ENCODE data around the gene LPCAT1. TPM values are rescaled to one million over a fixed set of nuclear protein-coding genes. Genes with fewer than 3 reads are reported as not detected.

LPCAT1 gene
- total RNA-seq, 2 experiments from 2014 or later = 60.8 to 68.3 TPM

GRCh38 chr5:1489754-1490153 lies 34.0 kb downstream of the LPCAT1 start:
- Mint-ChIP-seq H3K36me3 (ENCODE audit: low read depth) (peaks cover 32% of the 10 kb centered on the region), H3K27ac (no peak overlapping the region), H3K27me3 (ENCODE audit: low read depth) (no peaks in the 10 kb centered on the region), H3K4me1 (ENCODE audit: low read depth) (peaks cover 37% of the 10 kb centered on the region), H3K9me3 (ENCODE audit: insufficient read depth) (no peaks in the 10 kb centered on the region), H3K4me3 (no peak overlapping the region)
- DNase-seq = no peak
- no peak for ATAC-seq
- ChIA-PET POLR2A (no interaction called here), CTCF (interaction anchor here (0.8 to 1.3 kb wide), 2 partner anchors 10 to 13 kb away, joined by 4 to 7 read pairs; no protein-coding TSS in a partner anchor)

DNA sequence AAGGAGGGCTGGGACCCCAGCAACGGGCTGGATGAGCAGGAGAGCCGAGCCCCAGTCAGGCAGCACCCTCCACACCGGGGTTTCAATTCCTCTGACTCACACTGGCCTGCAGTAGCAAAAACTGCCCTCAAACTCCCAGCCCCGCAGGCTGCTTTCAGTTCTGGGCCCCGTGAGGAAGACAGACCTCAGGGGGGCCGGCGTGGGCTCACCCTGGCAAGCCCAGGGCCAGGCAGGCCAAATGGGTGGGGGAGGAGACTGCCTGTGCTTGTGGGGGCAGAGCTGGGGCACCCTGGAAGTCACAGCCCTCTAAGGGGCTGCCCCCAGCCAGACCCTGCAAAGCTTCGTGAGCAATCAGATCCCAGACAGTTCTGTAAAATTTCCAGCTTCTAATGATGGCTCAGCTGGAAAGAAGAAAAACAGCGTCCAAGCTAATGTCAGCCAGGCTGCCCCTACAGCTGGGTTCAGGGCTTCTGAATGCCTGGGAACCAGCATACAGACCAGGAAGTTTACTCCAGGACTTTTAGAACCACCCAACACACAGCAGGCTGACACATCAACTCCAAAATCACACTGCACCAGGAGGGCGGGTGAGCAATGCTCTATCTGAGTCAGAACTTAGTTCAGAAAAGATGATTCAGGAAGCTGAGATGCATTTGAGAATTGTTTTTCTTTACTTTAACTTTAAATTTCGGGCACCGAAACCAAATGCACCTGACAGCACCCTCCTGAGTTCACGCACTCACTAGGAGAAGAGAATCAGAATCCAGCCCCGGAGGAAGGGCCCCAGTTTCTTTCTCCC lies 34.7 kb downstream of the LPCAT1 start:
- ChIA-PET POLR2A (no interaction called here), CTCF (interaction anchor here (0.5 to 1.3 kb wide), 4 partner anchors 9 to 164 kb away, joined by 3 to 7 read pairs (median 4); no protein-coding TSS in a partner anchor)
- Mint-ChIP-seq H3K9me3 (ENCODE audit: insufficient read depth) (no peaks in the 10 kb centered on the region), H3K4me1 (ENCODE audit: low read depth) (peaks cover 33% of the 10 kb centered on the region), H3K36me3 (ENCODE audit: low read depth) (peaks cover 32% of the 10 kb centered on the region), H3K4me3 (no peak overlapping the region), H3K27ac (no peak overlapping the region), H3K27me3 (ENCODE audit: low read depth) (no peaks in the 10 kb centered on the region)
- ATAC-seq (peak; percentile 23), DNase-seq (no peak)

DNA sequence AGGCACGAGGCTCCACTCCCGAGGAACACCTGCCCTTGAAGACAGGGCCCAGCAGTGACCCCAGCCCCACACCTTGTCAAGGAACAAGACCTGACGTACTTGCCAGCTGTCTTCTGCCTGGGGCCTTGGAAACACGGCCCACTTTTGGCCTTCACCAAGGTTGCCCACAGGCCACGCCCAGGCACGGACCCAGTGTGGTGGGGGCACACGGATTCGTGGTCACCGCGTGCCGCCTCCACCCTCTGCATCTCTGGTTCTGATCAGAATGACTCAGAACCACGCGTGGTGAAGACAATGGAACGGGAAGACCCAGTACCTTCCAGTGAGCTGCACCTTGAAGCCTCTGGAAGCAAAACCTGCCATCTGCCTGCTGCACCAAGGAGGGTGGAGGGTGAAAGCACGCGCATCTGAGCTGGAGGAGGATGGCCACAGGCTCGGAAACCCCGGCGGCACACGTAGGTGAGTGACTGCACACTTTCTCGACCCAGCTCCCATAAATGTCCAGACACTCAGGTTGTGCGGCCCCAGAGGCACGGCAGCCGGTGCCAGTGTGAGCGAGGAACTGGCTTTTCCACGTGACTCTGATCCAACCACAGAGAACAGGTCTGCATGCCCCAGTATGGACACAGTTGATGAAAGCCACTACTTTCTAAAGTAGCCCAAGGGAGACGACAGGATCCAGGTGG lies 36.5 kb downstream of the LPCAT1 start:
- no peak overlapping the region for H3K27ac Mint-ChIP-seq
- ChIA-PET CTCF (no interaction called here), POLR2A (no interaction called here)
- H3K27me3 Mint-ChIP-seq (ENCODE audit: low read depth) = no peaks in the 10 kb centered on the region
- ATAC-seq = no peak
- H3K4me3 Mint-ChIP-seq = no peak overlapping the region
- H3K4me1 Mint-ChIP-seq (ENCODE audit: low read depth) = peaks cover 15% of the 10 kb centered on the region
- H3K9me3 Mint-ChIP-seq (ENCODE audit: insufficient read depth) = no peaks in the 10 kb centered on the region
- no peak for DNase-seq
- peaks cover 24% of the 10 kb centered on the region for H3K36me3 Mint-ChIP-seq (ENCODE audit: low read depth)

- DNase-seq (no peak), ATAC-seq (no peak)
- no peak overlapping the region for H3K4me3 Mint-ChIP-seq
- H3K27me3 Mint-ChIP-seq (ENCODE audit: low read depth) = no peaks in the 10 kb centered on the region
- POLR2A ChIA-PET = no interaction called here
- H3K27ac Mint-ChIP-seq = no peak overlapping the region
- H3K9me3 Mint-ChIP-seq (ENCODE audit: insufficient read depth) = no peaks in the 10 kb centered on the region
- CTCF ChIA-PET = no interaction called here
- peaks cover 13% of the 10 kb centered on the region for H3K4me1 Mint-ChIP-seq (ENCODE audit: low read depth)
- H3K36me3 Mint-ChIP-seq (ENCODE audit: low read depth) = peaks cover 15% of the 10 kb centered on the region
Measured at GRCh38 chr5:1486271-1486670, 37.5 kb downstream of the LPCAT1 start.

DNA sequence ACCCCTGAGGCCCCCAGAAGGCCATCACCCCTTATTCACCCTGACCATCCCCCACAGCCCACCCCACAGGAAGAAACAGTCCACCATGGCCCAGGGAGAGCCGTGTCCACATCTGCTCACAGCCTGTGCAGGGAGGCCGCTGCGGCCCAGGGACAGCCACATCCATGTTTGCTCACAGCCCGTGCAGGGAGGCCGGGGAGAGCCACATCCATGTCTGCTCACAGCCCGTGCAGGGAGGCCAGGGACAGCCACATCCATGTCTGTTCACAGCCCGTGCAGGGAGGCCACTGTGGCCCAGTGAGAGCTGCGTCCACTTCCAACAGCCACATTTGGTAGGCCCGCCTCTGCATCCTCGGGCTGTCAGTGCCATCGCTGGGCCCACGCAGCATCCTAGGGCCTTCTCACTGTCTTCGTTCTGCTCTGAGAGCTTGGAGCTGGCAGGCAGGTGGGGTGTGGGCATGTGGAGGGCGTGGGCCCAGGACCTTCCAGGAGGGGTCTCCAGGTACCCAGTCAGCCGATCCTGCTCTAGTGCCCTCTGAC lies 38.1 kb downstream of the LPCAT1 start:
- ATAC-seq = no peak
- Mint-ChIP-seq H3K9me3 (ENCODE audit: insufficient read depth) (no peaks in the 10 kb centered on the region), H3K4me1 (ENCODE audit: low read depth) (peaks cover 13% of the 10 kb centered on the region), H3K27me3 (ENCODE audit: low read depth) (no peaks in the 10 kb centered on the region), H3K4me3 (no peak overlapping the region), H3K36me3 (ENCODE audit: low read depth) (peaks cover 12% of the 10 kb centered on the region), H3K27ac (no peak overlapping the region)
- CTCF ChIA-PET = interaction anchor here (1.1 kb wide), 1 partner anchor 105 kb away, joined by 3 read pairs; no protein-coding TSS in a partner anchor
- POLR2A ChIA-PET = no interaction called here
- DNase-seq = no peak

DNA sequence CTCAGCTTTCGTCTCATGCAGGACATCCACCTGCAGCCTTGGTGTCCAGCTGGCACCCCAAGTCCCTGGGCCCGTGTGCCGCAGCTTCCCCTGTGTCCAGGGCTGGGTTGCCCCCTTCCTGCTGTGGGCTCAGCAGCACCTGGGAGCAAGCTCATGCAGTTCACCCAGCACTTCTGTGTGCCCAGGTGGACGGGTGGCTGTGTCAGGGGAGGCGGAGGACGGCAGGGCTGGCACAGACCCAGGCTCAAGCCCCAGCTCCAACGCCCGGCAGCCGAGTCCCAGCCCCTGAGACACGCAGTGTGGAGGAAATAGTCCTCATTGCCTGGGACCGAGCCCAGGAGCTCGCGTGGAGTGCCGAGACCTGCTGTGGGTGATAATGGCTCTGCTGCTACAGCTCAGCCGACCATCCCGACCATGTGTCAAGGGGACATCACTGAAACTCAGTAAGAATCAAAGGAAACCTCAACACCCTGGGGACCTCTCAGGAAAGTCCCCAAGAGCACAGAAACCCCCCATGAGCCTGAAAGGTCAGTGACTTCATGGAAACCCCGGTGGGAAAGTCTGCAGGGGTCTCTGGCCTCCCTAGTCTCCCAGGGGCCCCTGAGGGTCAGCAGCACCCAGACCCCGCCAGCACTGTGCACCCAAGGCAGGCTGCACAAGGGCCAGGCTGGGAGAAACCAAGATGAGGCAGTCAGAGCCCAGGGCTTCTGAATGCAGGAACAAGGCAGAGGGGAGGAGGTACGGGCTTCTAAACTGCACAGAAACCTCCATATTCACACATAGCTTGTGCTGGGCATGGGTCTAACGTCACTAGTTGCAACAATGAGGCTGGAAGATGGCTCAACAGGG lies 38.8 kb downstream of the LPCAT1 start:
- H3K27ac Mint-ChIP-seq = no peak overlapping the region
- ChIA-PET CTCF (interaction anchor here (1.1 kb wide), 1 partner anchor 104 kb away, joined by 3 read pairs; no protein-coding TSS in a partner anchor), POLR2A (no interaction called here)
- no peaks in the 10 kb centered on the region for H3K27me3 Mint-ChIP-seq (ENCODE audit: low read depth)
- no peak overlapping the region for H3K4me3 Mint-ChIP-seq
- peaks cover 11% of the 10 kb centered on the region for H3K4me1 Mint-ChIP-seq (ENCODE audit: low read depth)
- DNase-seq (no peak), ATAC-seq (no peak)
- H3K9me3 Mint-ChIP-seq (ENCODE audit: insufficient read depth) = no peaks in the 10 kb centered on the region
- peaks cover 12% of the 10 kb centered on the region for H3K36me3 Mint-ChIP-seq (ENCODE audit: low read depth)

GRCh38 chr5:1483856-1484729 lies 39.7 kb downstream of the LPCAT1 start:
- H3K4me1 Mint-ChIP-seq (ENCODE audit: low read depth) = peaks cover 6% of the 10 kb centered on the region
- ATAC-seq (no peak), DNase-seq (no peak)
- POLR2A ChIA-PET = interaction anchor here (0.6 kb wide), 1 partner anchor 32 kb away, joined by 4 read pairs; no protein-coding TSS in a partner anchor
- no peaks in the 10 kb centered on the region for H3K27me3 Mint-ChIP-seq (ENCODE audit: low read depth)
- no peaks in the 10 kb centered on the region for H3K9me3 Mint-ChIP-seq (ENCODE audit: insufficient read depth)
- peaks cover 14% of the 10 kb centered on the region for H3K36me3 Mint-ChIP-seq (ENCODE audit: low read depth)
- no peak overlapping the region for H3K27ac Mint-ChIP-seq
- no peak overlapping the region for H3K4me3 Mint-ChIP-seq
- CTCF ChIA-PET = no interaction called here

DNA sequence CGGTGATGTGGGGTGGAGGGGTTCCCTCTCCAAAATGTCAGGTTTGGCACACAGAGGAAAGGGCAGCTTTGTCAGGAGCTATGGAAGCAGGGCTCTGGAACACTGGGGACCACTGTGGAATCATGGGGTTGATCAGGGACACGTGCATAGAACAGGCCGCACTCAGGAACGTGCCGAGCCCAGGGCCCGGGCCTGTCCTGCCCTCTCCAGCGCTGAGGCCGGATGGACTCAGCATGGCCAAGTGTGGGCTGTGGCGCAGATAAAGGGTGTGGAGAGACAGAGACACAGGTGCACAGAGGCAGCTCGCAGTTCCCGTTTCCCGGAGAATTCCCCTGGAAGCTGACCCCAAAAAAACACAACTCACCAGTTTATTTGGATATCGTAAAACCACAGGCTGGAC lies 40.7 kb downstream of the LPCAT1 start:
- POLR2A ChIA-PET = no interaction called here
- Mint-ChIP-seq H3K4me3 (no peak overlapping the region), H3K4me1 (ENCODE audit: low read depth) (no peaks in the 10 kb centered on the region), H3K27me3 (ENCODE audit: low read depth) (no peaks in the 10 kb centered on the region), H3K36me3 (ENCODE audit: low read depth) (peaks cover 14% of the 10 kb centered on the region), H3K27ac (no peak overlapping the region), H3K9me3 (ENCODE audit: insufficient read depth) (no peaks in the 10 kb centered on the region)
- ATAC-seq = no peak
- no peak for DNase-seq
- CTCF ChIA-PET = no interaction called here

DNA sequence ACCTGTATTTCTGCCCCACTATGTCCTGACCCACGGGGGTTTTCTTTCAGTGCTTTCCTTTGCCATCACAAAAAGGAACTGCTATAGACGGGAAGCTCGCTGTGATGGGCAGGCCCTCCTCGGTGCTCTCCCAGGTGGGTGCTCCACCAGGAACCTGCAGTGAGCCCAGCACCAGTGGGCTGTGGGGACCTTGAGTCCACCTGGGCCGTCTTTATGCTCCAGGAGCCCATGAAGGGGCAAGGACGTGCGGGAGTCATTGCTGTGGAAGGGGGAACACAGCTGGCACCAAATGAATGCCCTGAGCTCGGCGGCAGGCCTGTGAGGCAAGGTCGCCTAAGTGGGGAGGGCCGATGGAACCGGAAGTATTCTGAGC lies 41.8 kb downstream of the LPCAT1 start:
- POLR2A ChIA-PET = no interaction called here
- peaks cover 9% of the 10 kb centered on the region for H3K36me3 Mint-ChIP-seq (ENCODE audit: low read depth)
- ATAC-seq (no peak), DNase-seq (no peak)
- H3K4me1 Mint-ChIP-seq (ENCODE audit: low read depth) = no peaks in the 10 kb centered on the region
- H3K9me3 Mint-ChIP-seq (ENCODE audit: insufficient read depth) = no peaks in the 10 kb centered on the region
- H3K27ac Mint-ChIP-seq = no peak overlapping the region
- no peaks in the 10 kb centered on the region for H3K27me3 Mint-ChIP-seq (ENCODE audit: low read depth)
- no peak overlapping the region for H3K4me3 Mint-ChIP-seq
- CTCF ChIA-PET = interaction anchor here (0.9 to 1.4 kb wide), 2 partner anchors 10 to 162 kb away, joined by 4 read pairs; no protein-coding TSS in a partner anchor

DNA sequence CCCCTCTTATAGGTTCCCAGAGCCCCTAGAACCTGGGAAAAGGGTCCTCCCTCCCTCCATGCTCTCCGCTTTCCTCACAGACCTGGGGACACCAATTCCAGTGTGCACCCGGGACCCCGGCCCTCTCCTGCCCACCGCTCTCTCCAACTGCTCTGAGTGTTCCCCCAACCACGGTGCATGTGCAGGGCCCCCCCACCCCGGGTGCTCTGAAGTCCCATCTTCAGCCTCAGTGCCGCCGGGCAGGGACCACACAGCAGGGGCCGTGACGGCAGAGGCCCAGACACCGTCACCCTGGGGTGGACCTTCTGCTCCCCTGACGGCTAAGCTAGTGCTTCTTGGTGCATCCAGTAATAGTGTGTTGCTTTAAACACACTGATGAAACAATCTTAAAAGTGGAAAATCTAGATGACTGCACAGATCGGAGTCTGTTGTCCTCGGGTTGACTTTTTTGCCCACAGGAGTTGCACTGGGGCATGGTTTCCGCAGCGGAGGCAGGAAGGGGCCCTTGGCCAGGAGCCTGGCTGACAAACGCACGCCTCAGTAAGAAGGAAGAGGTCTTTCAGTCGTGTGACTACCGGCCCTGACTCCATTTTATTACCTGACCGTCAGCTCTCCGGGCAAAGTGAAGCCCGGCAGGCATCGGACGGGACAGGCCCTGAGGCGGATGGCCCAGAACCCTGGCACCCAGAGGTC lies 42.3 kb downstream of the LPCAT1 start:
- H3K27me3 Mint-ChIP-seq (ENCODE audit: low read depth) = no peaks in the 10 kb centered on the region
- no peak overlapping the region for H3K4me3 Mint-ChIP-seq
- ChIA-PET POLR2A (no interaction called here), CTCF (interaction anchor here (0.9 to 1.4 kb wide), 2 partner anchors 11 to 162 kb away, joined by 4 read pairs; no protein-coding TSS in a partner anchor)
- H3K27ac Mint-ChIP-seq = no peak overlapping the region
- H3K4me1 Mint-ChIP-seq (ENCODE audit: low read depth) = no peaks in the 10 kb centered on the region
- H3K36me3 Mint-ChIP-seq (ENCODE audit: low read depth) = peaks cover 9% of the 10 kb centered on the region
- DNase-seq = no peak
- ATAC-seq = no peak
- no peaks in the 10 kb centered on the region for H3K9me3 Mint-ChIP-seq (ENCODE audit: insufficient read depth)
